ENCODE results near the gene ZNF385A.

- TF ChIP-seq GATA3 (IDR thresholded peaks at IDR 0.05; ENCODE audit: low read depth, low read length) (no peak), GATA2 (IDR thresholded peaks at IDR 0.05; ENCODE audit: low read depth, low read length) (no peak)
These were observed 43.8 kb upstream of the ZNF385A start for GRCh38 chr12:54428050-54429013.

All from SH-SY5Y (cell line).